MM.1S (cell line): ENCODE data around the gene SERPINB7.

Experiments used
- EZH2 ChIP-seq: fragments of 300-600 bp; sonication (generic); optimal IDR thresholded peaks from 2 replicates; pipeline ENCODE3; 2017; ENCODE audit warnings: low read depth, mild to moderate bottlenecking, antibody characterized with exemption, low read length, mixed read lengths
- EZH2phosphoT487 ChIP-seq: fragments of 300-600 bp; sonication (generic); IDR thresholded peaks from 2 replicates; pipeline ENCODE4 v1.6.1; 2018; ENCODE audit warnings: antibody characterized with exemption, low read length
- TF ChIP-seq, protein P1 (sequence below): fragments of 300-600 bp; sonication (generic); IDR thresholded peaks from 2 replicates; pipeline ENCODE4 v1.5.1; 2016; ENCODE audit warnings: antibody characterized with exemption, low read length, mixed read lengths

DNA sequence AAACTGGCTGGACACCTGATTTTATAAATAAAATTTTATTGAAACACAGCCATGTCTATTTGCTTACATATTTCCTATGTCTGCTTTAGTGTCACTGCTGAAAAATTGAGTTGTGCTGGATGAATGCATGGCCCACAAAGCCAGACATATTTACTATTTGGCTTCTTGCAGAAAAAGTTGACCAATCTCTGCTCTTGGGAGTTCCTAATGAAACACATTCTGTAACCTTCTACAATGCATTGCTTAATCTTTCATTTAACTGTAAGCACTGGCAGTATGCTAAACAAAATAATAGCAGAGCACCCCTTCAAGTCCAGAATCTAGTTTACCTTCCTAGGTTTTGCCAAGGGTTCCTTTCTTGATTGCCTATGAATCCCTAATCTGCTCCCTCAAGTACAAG is 17.7 kb upstream of the SERPINB7 start:
- TF ChIP-seq, protein P1, sequence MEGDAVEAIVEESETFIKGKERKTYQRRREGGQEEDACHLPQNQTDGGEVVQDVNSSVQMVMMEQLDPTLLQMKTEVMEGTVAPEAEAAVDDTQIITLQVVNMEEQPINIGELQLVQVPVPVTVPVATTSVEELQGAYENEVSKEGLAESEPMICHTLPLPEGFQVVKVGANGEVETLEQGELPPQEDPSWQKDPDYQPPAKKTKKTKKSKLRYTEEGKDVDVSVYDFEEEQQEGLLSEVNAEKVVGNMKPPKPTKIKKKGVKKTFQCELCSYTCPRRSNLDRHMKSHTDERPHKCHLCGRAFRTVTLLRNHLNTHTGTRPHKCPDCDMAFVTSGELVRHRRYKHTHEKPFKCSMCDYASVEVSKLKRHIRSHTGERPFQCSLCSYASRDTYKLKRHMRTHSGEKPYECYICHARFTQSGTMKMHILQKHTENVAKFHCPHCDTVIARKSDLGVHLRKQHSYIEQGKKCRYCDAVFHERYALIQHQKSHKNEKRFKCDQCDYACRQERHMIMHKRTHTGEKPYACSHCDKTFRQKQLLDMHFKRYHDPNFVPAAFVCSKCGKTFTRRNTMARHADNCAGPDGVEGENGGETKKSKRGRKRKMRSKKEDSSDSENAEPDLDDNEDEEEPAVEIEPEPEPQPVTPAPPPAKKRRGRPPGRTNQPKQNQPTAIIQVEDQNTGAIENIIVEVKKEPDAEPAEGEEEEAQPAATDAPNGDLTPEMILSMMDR = no peak
- TF ChIP-seq EZH2 (no peak), EZH2phosphoT487 (no peak)
